Measurements from ENCODE around the gene PPFIA4.

PPFIA4 gene

DNA sequence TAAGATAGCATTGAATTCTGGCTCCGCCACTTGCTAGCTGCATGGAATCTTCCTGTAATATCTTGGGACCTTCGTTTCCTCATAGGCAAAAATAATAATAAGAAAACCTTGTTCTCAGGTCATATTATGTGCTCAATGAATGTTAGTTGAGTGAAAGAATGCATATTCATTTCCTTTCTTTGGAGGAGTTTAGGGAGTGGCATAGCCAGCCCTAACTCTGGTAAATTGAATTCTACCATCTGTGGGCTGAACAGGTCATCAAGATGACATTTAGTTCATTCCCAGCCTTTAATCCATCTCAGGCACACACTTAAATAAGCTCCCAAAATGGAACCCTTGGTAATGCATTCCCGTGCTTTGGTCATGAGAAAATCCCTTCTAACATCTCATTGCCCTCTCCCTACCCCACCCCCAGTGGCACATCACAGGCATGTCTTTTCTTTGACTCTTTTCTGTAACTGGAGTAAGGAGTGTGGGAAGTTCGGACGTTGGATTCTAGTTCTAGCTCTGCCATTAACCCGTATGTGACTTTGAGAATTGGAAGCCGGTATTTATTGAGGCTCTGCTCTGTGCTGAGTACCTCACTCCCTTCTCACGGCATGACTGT lies 72.7 kb downstream of the PPFIA4 start:
- ATAC-seq (ENCODE audit: insufficient read depth, low read depth): no peak
- TF ChIP-seq EZH2 (IDR thresholded peaks at IDR 0.05; ENCODE audit: borderline replicate concordance, low read depth, low read length, severe bottlenecking): no peak
- TF ChIP-seq, protein P1, sequence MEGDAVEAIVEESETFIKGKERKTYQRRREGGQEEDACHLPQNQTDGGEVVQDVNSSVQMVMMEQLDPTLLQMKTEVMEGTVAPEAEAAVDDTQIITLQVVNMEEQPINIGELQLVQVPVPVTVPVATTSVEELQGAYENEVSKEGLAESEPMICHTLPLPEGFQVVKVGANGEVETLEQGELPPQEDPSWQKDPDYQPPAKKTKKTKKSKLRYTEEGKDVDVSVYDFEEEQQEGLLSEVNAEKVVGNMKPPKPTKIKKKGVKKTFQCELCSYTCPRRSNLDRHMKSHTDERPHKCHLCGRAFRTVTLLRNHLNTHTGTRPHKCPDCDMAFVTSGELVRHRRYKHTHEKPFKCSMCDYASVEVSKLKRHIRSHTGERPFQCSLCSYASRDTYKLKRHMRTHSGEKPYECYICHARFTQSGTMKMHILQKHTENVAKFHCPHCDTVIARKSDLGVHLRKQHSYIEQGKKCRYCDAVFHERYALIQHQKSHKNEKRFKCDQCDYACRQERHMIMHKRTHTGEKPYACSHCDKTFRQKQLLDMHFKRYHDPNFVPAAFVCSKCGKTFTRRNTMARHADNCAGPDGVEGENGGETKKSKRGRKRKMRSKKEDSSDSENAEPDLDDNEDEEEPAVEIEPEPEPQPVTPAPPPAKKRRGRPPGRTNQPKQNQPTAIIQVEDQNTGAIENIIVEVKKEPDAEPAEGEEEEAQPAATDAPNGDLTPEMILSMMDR (IDR thresholded peaks at IDR 0.05; ENCODE audit: borderline replicate concordance, extremely low read depth, low read length, poor library complexity, severe bottlenecking): no peak
- H3K4me2 ChIP-seq (ENCODE audit: insufficient read depth, low read length): no peak overlapping the region
- no peaks in the 10 kb centered on the region for H3K9me3 ChIP-seq (ENCODE audit: insufficient read depth, low read length, severe bottlenecking)
- no peaks in the 10 kb centered on the region for H3K27me3 ChIP-seq (ENCODE audit: insufficient read depth, low read length, poor library complexity)
- H3K79me2 ChIP-seq (ENCODE audit: insufficient read depth, low read length): no peaks in the 10 kb centered on the region
- no peak overlapping the region for H3K27ac ChIP-seq (ENCODE audit: low read length)
- no peaks in the 10 kb centered on the region for H3K4me1 ChIP-seq (ENCODE audit: insufficient read depth, low read length)
- DNase-seq: no peak
- H3K4me3 ChIP-seq (ENCODE audit: low read depth in 1 of 2, low read length in 2 of 2): no peak overlapping the region
- no peak overlapping the region for H2AFZ ChIP-seq (ENCODE audit: low read depth, low read length)
- H4K20me1 ChIP-seq (ENCODE audit: insufficient read depth, low read length): no peaks in the 10 kb centered on the region
- no peak overlapping the region for H3K9ac ChIP-seq (ENCODE audit: low read depth, low read length)
- no peaks in the 10 kb centered on the region for H3K36me3 ChIP-seq (ENCODE audit: insufficient read depth, low read length)

DNA sequence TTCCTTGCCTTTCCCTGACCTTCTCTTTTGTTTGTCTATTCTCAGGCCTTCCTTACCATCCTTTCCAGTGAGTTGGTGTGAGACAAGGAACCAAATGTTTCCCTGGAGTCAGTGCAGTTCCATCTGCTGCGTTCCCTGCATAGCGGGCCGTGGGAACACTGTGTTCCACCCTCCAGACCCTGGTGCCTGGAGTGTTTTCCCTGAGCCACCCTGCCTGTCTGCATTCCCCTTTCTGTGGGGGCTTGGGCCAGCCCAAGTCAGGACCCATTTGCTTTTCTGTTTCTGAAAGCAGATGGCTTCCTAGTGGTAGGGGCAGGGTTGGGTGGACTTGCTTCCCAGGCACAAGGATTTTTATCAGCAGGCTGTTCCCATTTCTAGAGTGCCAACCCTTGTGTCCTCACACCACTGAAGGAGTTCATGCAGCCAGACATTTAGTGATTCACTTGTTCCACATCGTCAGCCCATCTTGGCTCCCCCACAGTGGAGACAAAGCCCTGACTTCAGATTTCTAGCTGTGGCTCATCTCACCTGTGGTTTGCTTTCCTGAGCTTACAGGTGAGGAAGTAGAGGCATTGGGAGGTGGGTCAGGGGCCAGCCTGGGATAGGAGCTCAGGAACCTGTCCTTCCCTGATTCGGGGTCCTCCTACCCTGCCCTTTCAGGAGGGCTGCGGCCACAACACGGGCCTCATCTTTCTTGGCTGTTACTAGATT lies 73.7 kb downstream of the PPFIA4 start:
- no peaks in the 10 kb centered on the region for H3K9me3 ChIP-seq (ENCODE audit: insufficient read depth, low read length, severe bottlenecking)
- no peaks in the 10 kb centered on the region for H3K79me2 ChIP-seq (ENCODE audit: insufficient read depth, low read length)
- no peak for ATAC-seq (ENCODE audit: insufficient read depth, low read depth)
- no peak overlapping the region; the same call in 1 of the 2 replicates for H2AFZ ChIP-seq (ENCODE audit: low read depth, low read length)
- TF ChIP-seq EZH2 (IDR thresholded peaks at IDR 0.05; ENCODE audit: borderline replicate concordance, low read depth, low read length, severe bottlenecking): no peak
- TF ChIP-seq, protein P1 (IDR thresholded peaks at IDR 0.05; ENCODE audit: borderline replicate concordance, extremely low read depth, low read length, poor library complexity, severe bottlenecking): no peak
- H3K4me3 ChIP-seq (ENCODE audit: low read depth in 1 of 2, low read length in 2 of 2): no peak overlapping the region
- no peak overlapping the region for H3K27ac ChIP-seq (ENCODE audit: low read length)
- H3K27me3 ChIP-seq (ENCODE audit: insufficient read depth, low read length, poor library complexity): no peaks in the 10 kb centered on the region
- H3K4me2 ChIP-seq (ENCODE audit: insufficient read depth, low read length): no peak overlapping the region
- no peaks in the 10 kb centered on the region for H3K4me1 ChIP-seq (ENCODE audit: insufficient read depth, low read length)
- no peaks in the 10 kb centered on the region for H3K36me3 ChIP-seq (ENCODE audit: insufficient read depth, low read length)
- no peaks in the 10 kb centered on the region for H4K20me1 ChIP-seq (ENCODE audit: insufficient read depth, low read length)
- DNase-seq: no peak
- no peak overlapping the region for H3K9ac ChIP-seq (ENCODE audit: low read depth, low read length)

DNA sequence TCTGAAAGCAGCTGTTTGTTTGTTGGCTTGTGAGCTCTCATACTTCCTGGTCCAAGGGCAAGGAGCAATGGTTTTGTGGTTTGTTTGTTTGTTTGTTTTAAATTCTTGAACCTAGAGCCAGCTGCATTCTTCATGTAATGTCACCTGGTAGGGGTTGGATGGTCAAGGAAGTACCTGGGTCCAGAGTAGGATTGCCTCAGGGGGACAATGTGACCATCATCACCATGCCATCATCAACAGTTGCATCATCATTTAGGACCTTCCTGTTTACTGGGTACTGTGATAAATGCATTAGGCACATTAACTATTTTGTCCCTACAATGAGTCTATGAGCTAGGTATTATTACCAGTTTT lies 74.2 kb downstream of the PPFIA4 start:
- no peak for DNase-seq
- H3K4me1 ChIP-seq (ENCODE audit: insufficient read depth, low read length): no peaks in the 10 kb centered on the region
- H3K27ac ChIP-seq (ENCODE audit: low read length): no peak overlapping the region
- H3K27me3 ChIP-seq (ENCODE audit: insufficient read depth, low read length, poor library complexity): no peaks in the 10 kb centered on the region
- TF ChIP-seq, protein P1 (IDR thresholded peaks at IDR 0.05; ENCODE audit: borderline replicate concordance, extremely low read depth, low read length, poor library complexity, severe bottlenecking): no peak
- no peak for TF ChIP-seq EZH2 (IDR thresholded peaks at IDR 0.05; ENCODE audit: borderline replicate concordance, low read depth, low read length, severe bottlenecking)
- no peak overlapping the region for H3K9ac ChIP-seq (ENCODE audit: low read depth, low read length)
- no peak overlapping the region for H2AFZ ChIP-seq (ENCODE audit: low read depth, low read length)
- H4K20me1 ChIP-seq (ENCODE audit: insufficient read depth, low read length): no peaks in the 10 kb centered on the region
- H3K36me3 ChIP-seq (ENCODE audit: insufficient read depth, low read length): no peaks in the 10 kb centered on the region
- no peaks in the 10 kb centered on the region for H3K79me2 ChIP-seq (ENCODE audit: insufficient read depth, low read length)
- H3K4me2 ChIP-seq (ENCODE audit: insufficient read depth, low read length): no peak overlapping the region
- no peaks in the 10 kb centered on the region for H3K9me3 ChIP-seq (ENCODE audit: insufficient read depth, low read length, severe bottlenecking)
- no peak overlapping the region for H3K4me3 ChIP-seq (ENCODE audit: low read depth in 1 of 2, low read length in 2 of 2)
- no peak for ATAC-seq (ENCODE audit: insufficient read depth, low read depth)

Data from DND-41 (cell line).